HG02943 (cell line): ENCODE results near the gene NNT.
"Not testable (repeated sequence)": the region's sequence is repeated elsewhere in the genome, so short reads cannot be mapped to it uniquely, and the experiment has no call there.

ENCODE experiments used
- ATAC-seq: cut with Tn5 transposase; IDR thresholded peaks from one replicate; pipeline ENCODE4 v1.9.1; 2021; ENCODE audit warnings: mild to moderate bottlenecking, low read depth, moderate library complexity; ENCODE audit not compliant: unreplicated experiment

NNT gene

GRCh38 chr5:43659075-43659474 lies 56.1 kb downstream of the NNT start:
- ATAC-seq, result no peak

DNA sequence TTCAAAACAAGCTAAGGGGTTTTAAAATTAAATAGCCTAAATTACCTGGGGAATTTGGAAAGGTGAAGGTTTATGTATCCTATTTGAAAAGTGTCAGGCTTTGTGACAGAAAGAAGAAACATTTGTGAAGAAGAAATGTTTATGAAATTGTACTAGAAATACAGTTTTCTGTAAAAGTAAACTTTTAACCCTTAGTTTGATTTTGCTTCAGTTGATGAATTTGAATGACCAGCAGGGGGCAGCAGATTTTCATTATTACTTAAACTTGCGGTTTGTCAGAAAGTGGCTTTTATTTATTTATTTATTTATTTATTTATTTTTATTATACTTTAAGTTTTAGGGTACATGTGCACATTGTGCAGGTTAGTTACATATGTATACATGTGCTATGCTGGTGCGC lies 58.1 kb downstream of the NNT start:
- ATAC-seq, result no peak

GRCh38 chr5:43663916-43664315 lies 60.9 kb downstream of the NNT start:
- no peak for ATAC-seq

DNA sequence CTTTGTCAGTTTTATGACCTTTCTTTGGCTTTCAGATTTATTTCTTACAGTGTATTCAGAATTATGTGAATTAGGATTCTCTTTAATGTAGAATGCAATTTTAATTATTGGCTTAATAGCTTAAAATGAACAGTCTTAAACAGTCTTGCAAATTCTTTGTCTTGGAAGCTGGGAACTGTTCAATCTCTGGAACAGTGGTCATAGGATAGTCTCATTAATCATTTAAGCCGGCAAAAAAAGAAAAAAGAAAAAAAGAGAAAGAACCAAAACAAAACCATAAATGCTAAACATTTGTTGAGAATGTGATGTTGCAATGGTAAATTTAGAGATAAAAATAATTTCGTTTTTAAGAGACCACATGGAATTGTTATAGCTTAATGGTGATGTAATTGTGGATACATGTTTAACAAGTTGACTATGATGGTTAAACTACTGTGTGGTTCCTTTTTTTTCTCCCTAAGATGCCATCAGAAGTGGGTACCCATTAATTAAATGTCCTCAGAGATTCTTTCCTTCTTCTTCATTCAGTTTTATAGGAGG lies 61.6 kb downstream of the NNT start:
- no peak for ATAC-seq

GRCh38 chr5:43665749-43666148 lies 62.8 kb downstream of the NNT start:
- ATAC-seq, result not testable (repeated sequence)

DNA sequence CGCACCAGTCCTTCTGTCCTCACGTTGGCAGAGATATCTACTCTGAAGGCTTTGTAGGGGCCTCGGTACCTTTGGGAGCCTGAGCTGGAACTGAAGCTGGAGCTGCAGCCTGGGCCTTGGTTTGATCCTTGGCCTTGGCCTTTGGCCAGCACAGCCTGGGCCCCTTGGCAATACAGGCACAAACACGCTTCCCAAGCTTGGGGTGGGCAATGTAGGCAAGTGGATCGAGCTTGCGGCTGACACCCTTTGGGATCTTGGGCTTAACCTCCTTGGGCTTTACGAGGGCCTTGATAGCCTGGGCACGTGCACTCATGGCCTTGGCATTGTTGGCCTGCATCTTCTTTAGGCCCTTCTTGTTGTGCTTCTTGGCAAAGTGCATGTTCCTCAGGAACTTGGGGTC lies 63.7 kb downstream of the NNT start:
- not testable (repeated sequence) for ATAC-seq

DNA sequence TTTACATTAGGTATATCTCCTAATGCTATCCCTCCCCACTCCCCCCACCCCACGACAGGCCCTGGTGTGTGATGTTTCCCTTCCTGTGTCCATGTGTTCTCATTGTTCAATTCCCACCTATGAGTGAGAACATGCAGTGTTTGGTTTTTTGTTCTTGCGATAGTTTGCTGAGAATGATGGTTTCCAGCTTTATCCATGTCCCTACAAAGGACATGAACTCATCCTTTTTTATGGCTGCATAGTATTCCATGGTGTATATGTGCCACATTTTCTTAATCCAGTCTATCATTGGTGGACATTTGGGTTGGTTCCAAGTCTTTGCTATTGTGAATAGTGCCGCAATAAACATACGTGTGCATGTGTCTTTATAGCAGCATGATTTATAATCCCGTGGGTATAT lies 64.4 kb downstream of the NNT start:
- not testable (repeated sequence) for ATAC-seq

- no peak for ATAC-seq
Observed at GRCh38 chr5:43674536-43674935, 71.6 kb downstream of the NNT start.

DNA sequence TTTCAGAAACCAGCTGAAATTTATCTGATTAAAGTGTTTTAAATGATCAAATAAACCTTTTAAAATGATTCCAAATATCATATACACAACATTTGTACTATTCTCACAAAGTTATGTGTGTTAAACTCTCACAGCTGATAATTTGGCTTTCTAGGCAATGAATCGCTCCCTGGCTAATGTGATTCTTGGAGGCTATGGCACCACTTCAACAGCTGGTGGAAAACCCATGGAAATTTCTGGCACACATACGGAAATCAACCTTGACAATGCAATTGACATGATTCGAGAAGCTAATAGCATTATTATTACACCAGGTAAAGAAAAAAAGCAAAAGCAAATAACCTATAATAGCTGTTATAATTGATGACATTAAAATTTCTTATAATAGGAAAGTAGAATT lies 72.4 kb downstream of the NNT start:
- no peak for ATAC-seq

DNA sequence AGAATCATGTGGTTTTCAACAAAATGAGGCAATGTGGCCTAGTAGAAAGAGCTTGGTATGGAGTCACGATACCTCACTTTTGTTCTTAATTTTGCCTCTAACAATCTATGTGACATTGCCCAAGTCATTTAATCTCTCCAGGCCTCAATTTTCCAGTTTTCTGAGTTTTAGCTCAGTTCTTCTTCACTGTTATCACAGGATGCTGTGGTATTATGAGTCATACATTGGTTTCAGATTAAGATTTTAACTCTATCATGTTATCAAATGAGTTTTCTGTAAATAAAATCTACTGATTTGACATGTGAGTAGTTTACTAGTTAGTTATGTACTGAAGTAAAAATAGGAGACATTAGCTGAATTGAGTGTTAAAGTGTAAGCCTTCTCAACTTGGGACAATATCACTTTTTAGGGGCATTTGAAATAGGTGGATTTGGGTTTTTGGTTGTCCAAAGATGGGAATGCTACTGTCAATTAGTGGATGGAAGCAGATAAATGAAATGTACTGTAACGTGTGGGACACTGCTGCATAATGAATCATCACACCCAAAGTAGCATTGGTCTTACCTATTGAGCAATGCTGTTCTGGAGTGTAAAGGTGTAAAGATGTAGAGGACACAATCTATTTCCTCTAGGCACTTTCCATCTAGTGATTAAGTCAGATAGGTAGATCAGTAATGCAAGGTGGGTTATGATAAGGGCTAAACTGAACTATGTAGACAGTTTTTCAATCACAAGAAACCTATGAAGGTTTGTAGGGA lies 73.3 kb downstream of the NNT start:
- no peak for ATAC-seq

DNA sequence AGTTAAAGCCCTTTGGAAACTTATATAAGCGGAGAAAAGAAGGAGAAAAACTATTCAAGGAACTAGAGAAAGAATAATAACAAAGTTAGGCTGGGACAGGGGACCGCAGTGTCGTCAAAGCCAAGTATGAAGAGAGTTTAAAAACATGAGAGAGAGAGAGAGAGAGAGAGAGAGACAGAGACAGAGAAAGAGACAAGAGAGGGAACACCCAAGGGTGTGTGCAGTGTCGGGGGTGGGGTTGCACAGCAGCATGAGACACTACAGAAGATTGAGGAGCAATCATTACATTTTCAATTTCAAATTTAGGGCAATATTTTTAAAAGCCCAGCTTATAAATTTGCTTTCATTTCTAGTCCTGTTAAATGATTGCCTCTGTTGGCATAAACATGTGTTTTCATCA lies 74.3 kb downstream of the NNT start:
- no peak for ATAC-seq

GRCh38 chr5:43679214-43679613 lies 76.2 kb downstream of the NNT start:
- no peak for ATAC-seq

- ATAC-seq, result no peak
Observed at GRCh38 chr5:43680286-43680685, 77.3 kb downstream of the NNT start.

GRCh38 chr5:43683884-43684471 lies 81.0 kb downstream of the NNT start:
- ATAC-seq, result no peak

GRCh38 chr5:43685252-43685950 lies 82.4 kb downstream of the NNT start:
- no peak for ATAC-seq

DNA sequence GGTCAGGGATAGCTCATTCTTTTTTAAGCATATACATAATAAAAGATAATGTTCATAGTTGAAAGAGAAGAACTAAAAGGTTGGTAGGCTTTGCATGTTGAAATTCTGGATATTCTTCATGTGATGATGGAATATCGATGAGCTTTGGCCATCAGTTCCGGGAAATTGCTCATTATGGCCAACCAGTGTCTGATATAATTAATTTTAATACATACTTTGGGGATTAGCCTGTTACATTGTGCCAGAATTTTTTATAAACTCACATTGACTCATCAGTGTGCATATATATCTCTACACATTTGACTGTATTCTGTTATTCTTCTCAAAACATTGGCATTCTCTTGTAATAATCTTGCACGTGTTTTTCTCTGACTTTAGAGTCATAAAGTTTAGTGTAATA lies 84.3 kb downstream of the NNT start:
- ATAC-seq, result no peak

DNA sequence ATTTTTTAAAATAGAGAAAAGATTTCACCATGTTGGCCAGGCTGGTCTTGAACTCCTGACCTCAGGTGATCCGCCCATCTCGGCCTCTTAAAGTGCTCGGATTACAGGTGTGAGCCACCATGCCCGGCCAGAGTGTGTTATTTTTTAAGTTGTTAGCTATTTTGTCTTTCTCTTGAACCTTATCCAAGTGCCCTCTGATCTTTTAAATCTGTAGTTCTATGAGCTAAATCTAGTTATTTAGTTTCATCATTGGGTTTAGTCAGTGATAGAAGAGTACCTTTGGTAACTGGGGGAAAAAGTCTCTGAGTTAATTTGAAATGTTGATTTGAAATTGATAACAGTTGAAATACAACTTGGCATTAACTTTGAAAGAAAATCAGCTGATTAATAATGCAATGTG lies 88.3 kb downstream of the NNT start:
- ATAC-seq, result no peak

DNA sequence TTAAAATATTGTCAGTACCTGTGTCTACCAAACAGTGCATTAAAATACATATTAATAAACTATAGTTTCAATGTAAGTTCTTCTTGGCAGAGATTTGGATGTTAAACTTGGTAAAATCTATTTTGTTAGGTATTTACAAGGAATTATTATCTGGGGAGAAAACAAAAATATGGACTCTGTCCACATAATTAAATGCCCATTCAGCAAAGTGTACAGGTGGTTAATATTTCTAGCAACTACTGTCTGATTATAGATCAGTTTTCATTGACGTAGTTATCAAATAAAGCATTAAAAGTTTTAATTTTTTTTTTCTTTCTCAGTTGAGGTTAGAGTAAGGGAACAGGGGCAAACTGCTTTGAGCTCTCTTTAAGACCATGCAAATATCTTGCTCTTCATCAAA lies 88.9 kb downstream of the NNT start:
- no peak for ATAC-seq

GRCh38 chr5:43693411-43693810 lies 90.4 kb downstream of the NNT start:
- ATAC-seq, result no peak

GRCh38 chr5:43694027-43694426 lies 91.0 kb downstream of the NNT start:
- ATAC-seq, result no peak

GRCh38 chr5:43696444-43696843 lies 93.5 kb downstream of the NNT start:
- ATAC-seq, result not testable (repeated sequence)

DNA sequence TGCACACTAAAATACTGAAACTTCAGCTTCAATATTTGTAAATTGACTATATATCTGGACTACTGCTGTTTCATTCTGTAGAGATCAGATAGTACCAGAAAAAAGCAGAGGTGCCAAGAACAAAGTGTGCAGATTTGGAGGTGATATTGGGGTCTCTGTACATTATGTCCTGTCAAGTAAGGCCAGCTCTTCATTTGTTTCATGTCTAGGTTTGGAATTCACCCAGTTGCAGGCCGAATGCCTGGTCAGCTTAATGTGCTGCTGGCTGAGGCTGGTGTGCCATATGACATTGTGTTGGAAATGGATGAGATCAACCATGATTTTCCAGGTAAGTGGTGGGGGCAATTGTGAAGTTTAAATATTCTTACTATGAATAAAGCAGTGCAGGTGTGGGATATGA lies 96.9 kb downstream of the NNT start:
- ATAC-seq, result no peak
